K562 (cell line): ENCODE results near the gene RAD23B. TPM values are rescaled to one million over a fixed set of nuclear protein-coding genes. Genes with fewer than 3 reads are reported as not detected.

ENCODE experiments used
- ATAC-seq: fragments of 200-7000 bp; cut with Tn5 transposase; 3 replicates; pipeline ENCODE4 v1.9.1; 2020; ENCODE audit warnings: moderate library complexity
- BruUV-seq: library from RNA; stranded (reverse); fragments of 400-500 nt; replicated peaks from 2 replicates; lab custom pipeline; 2021; lab: Mats Ljungman, UMichigan
- CTCF ChIA-PET: fragments of 300-600 bp; formaldehyde crosslinking; extraction: SDS; loops from one replicate; lab custom pipeline; 2021; ENCODE audit warnings: low intra/inter-chr PET ratio; lab: Yijun Ruan, JAX
- POLR2A ChIA-PET: fragments of 300-600, 350-650 bp; sonication (Branson Sonifier 250); formaldehyde crosslinking; extraction: SDS; loops from one replicate; lab custom pipeline; 2021; ENCODE audit warnings: antibody characterized with exemption, inconsistent platforms; lab: Yijun Ruan, JAX
- DNase-seq, 4 experiments: peaks; one replicate each; pipeline versions ENCODE4 v3.0.0 to v3.0.0-alpha.2; 2011 to 2018; ENCODE audit warnings: low spot score in 3 of 4, mixed read lengths in 3 of 4; ENCODE audit errors: extremely low read depth in 1 of 4
- FAIRE-seq: peaks from 2 replicates; lab custom pipeline; 2011; peaks lifted over from hg19 to GRCh38; lab: Jason Lieb, UNC
- H2AFZ ChIP-seq: 2 replicates; pipeline ENCODE4 v1.6.0; 2011; ENCODE audit warnings: low read depth, low read length, control low read depth, inconsistent platforms
- H3K27ac ChIP-seq: fragments of 200-600 bp; 3 replicates; pipeline ENCODE4 v1.8.0; 2011; ENCODE audit warnings: low read depth, mild to moderate bottlenecking, control low read depth, inconsistent platforms, low read length, moderate library complexity, mixed read lengths; ENCODE audit errors: extremely low read depth
- H3K27me3 ChIP-seq, 2 experiments: fragments of 300-600 bp in 1 of 2; 2 replicates in 1 of 2; 3 replicates in 1 of 2; pipeline versions ENCODE4 v1.6.0 to v1.8.0; 2011; ENCODE audit warnings: inconsistent platforms in 2 of 2, low read length in 2 of 2, mild to moderate bottlenecking in 1 of 2, mixed read lengths in 1 of 2, moderate library complexity in 1 of 2; ENCODE audit not compliant: control insufficient read depth in 2 of 2, insufficient read depth in 2 of 2
- H3K36me3 ChIP-seq: fragments of 300-600 bp; 3 replicates; pipeline ENCODE4 v1.8.0; 2011; ENCODE audit warnings: mild to moderate bottlenecking, low read length, inconsistent platforms; ENCODE audit not compliant: control insufficient read depth, insufficient read depth
- H3K4me1 ChIP-seq, 2 experiments: fragments of 200-600 bp in 1 of 2; replicated peaks in 1 of 2; 2 replicates in 1 of 2; 3 replicates in 1 of 2; pipeline versions ENCODE4 v1.5.1 to v1.8.0; 2011; ENCODE audit warnings: inconsistent platforms in 2 of 2, low read length in 2 of 2, mild to moderate bottlenecking in 1 of 2, mixed read lengths in 1 of 2, moderate library complexity in 1 of 2; ENCODE audit not compliant: control insufficient read depth in 2 of 2, insufficient read depth in 2 of 2
- H3K4me2 ChIP-seq: 2 replicates; pipeline ENCODE4 v1.6.1; 2011; ENCODE audit warnings: low read length, control low read depth, inconsistent platforms, mixed read lengths; ENCODE audit not compliant: insufficient read depth
- H3K4me3 ChIP-seq: fragments of 200-600 bp; sonication (generic), shearing (Covaris generic); 2 replicates; pipeline ENCODE4 v1.5.1; 2016; ENCODE audit warnings: control low read depth, inconsistent platforms
- H3K79me2 ChIP-seq: fragments of 200-600 bp; 3 replicates; pipeline ENCODE4 v1.8.0; 2011; ENCODE audit warnings: low read length, inconsistent platforms; ENCODE audit not compliant: control insufficient read depth, insufficient read depth
- H3K9ac ChIP-seq, 2 experiments: 2 replicates each; pipeline versions ENCODE4 v1.6.0 to v1.6.1; 2011; ENCODE audit warnings: low read depth in 2 of 2, low read length in 2 of 2, control low read depth in 1 of 2, inconsistent platforms in 1 of 2, mild to moderate bottlenecking in 1 of 2, mixed read lengths in 1 of 2; ENCODE audit not compliant: insufficient read depth in 1 of 2
- H3K9me1 ChIP-seq: one replicate; pipeline ENCODE4 v1.6.0; 2011; ENCODE audit warnings: inconsistent platforms, mild to moderate bottlenecking, low read length, moderate library complexity; ENCODE audit not compliant: control insufficient read depth, insufficient read depth
- H3K9me3 ChIP-seq: replicated peaks from 2 replicates; pipeline ENCODE4 v1.5.1; 2011; ENCODE audit warnings: low read depth, low read length, inconsistent platforms; ENCODE audit not compliant: control insufficient read depth, insufficient read depth
- H4K20me1 ChIP-seq: replicated peaks from 2 replicates; pipeline ENCODE4 v1.6.1; 2011; ENCODE audit warnings: low read length, inconsistent platforms, mixed read lengths; ENCODE audit not compliant: control insufficient read depth, insufficient read depth
- BCL6 ChIP-seq: fragments of 250-450 bp; sonication (Bioruptor Pico); IDR thresholded peaks from 2 replicates; pipeline ENCODE4 v1.4.0; 2020
- C11orf30 ChIP-seq: fragments of 450-650 bp; IDR thresholded peaks from 2 replicates; pipeline ENCODE4 v1.6.1; 2016; ENCODE audit warnings: low read depth, mild to moderate bottlenecking
- CEBPZ ChIP-seq: fragments of 150-350 bp; IDR thresholded peaks from 2 replicates; pipeline ENCODE4 v1.6.1; 2014; ENCODE audit warnings: low read depth, mild to moderate bottlenecking, low read length, borderline replicate concordance
- DLX4 ChIP-seq: fragments of 250-450 bp; sonication (Bioruptor Pico); IDR thresholded peaks from 2 replicates; pipeline ENCODE4 v1.6.1; 2021; ENCODE audit warnings: mild to moderate bottlenecking
- HCFC1 ChIP-seq: IDR thresholded peaks from 2 replicates; pipeline ENCODE4 v1.6.1; 2012; ENCODE audit warnings: low read depth, low read length, improper control_type of control experiment
- MECOM ChIP-seq: fragments of 250-450 bp; sonication (Bioruptor Pico); IDR thresholded peaks from 2 replicates; pipeline ENCODE4 v1.8.0; 2022; ENCODE audit warnings: inconsistent platforms
- MED1 ChIP-seq: sonication (generic); formaldehyde crosslinking; IDR thresholded peaks from 2 replicates; pipeline ENCODE4 v1.8.1; 2023; ENCODE audit warnings: missing genetic modification reagents, borderline replicate concordance
- NEUROD1 ChIP-seq: fragments of 150-350 bp; IDR thresholded peaks from 2 replicates; pipeline ENCODE4 v1.6.1; 2014; ENCODE audit warnings: borderline replicate concordance, low read length, low read depth; ENCODE audit not compliant: partially characterized antibody
- PHF8 ChIP-seq: fragments of 200-600 bp; sonication (generic); IDR thresholded peaks from 2 replicates; pipeline ENCODE4 v1.6.1; 2012; ENCODE audit warnings: mixed run types, mild to moderate bottlenecking, inconsistent platforms, low read length, moderate library complexity, borderline replicate concordance
- RBBP5 ChIP-seq: fragments of 200-600 bp; sonication (generic); IDR thresholded peaks from 2 replicates; pipeline ENCODE4 v1.6.1; 2012; ENCODE audit warnings: borderline replicate concordance, mild to moderate bottlenecking, low read length, control low read depth, inconsistent platforms; ENCODE audit not compliant: insufficient read depth, poor library complexity, severe bottlenecking
- TAL1 ChIP-seq: fragments of 450-650 bp; IDR thresholded peaks from 2 replicates; pipeline ENCODE4 v1.6.1; 2016; ENCODE audit warnings: mild to moderate bottlenecking
- YY1 ChIP-seq, 3 experiments: IDR thresholded peaks; 2 replicates each; pipeline ENCODE4 v1.6.1; 2011; ENCODE audit warnings: low read length in 2 of 3, mild to moderate bottlenecking in 2 of 3, moderate library complexity in 2 of 3, borderline replicate concordance in 1 of 3, control low read depth in 1 of 3, low read depth in 1 of 3; ENCODE audit not compliant: insufficient read depth in 3 of 3, insufficient replicate concordance in 2 of 3, control insufficient read depth in 1 of 3, insufficient read length in 1 of 3; ENCODE audit errors: extremely low read depth in 1 of 3
- WGBS: fragments of 100-300 bp; shearing (Covaris generic); methylation state at CpG from one replicate; pipeline ENCODE4 v1.1.6; 2016; ENCODE audit warnings: low coverage, mixed read lengths; ENCODE audit not compliant: insufficient coverage; ENCODE audit errors: missing lambda C conversion rate; 5-methylcytosine and 5-hydroxymethylcytosine counted together
- in situ Hi-C: fragments of 300-500 bp; cut with MboI; formaldehyde crosslinking; loops from 4 replicates; pipeline ENCODE4 v1.15.0; 2018; ENCODE audit warnings: inconsistent platforms, mixed read lengths
- intact Hi-C: fragments of 100-400 bp; cut with micrococcal nuclease; formaldehyde crosslinking; loops from 2 replicates; pipeline ENCODE4 v1.14.2; 2022
- polyA plus RNA-seq, 8 experiments: library from polyadenylated mRNA; depleted of rRNA in 4 of 8; stranded (reverse) in 5 of 8; unstranded in 3 of 8; fragments of >200 nt; fragmentation: Nextera tagmentation in 2 of 8; fragmentation: Illumina TruSeq in 1 of 8; extraction: Ambion mirVana in 2 of 8; extraction: Trizol in 1 of 8; gene quantifications; 2 replicates each; pipeline versions ENCODE4 v1.2.1 to v1.2.3, GENCODE V29; 2011 to 2014; ENCODE audit warnings: inconsistent platforms in 1 of 8, missing spikeins in 1 of 8
- total RNA-seq, 7 experiments: library from RNA; depleted of rRNA in 6 of 7; stranded (reverse); fragments of >200 nt in 6 of 7; fragmentation: Illumina TruSeq in 2 of 7; extraction: Trizol in 2 of 7; gene quantifications; 2 replicates each; pipeline versions ENCODE4 v1.2.1 to v1.2.3, GENCODE V29; 2011 to 2021; ENCODE audit warnings: low replicate concordance in 1 of 7

RAD23B gene
- total and polyA plus RNA-seq, 9 of the 15 experiments (the other 6 are each of a cell fraction or from before 2014, with no cell fraction given), result 14.5 to 184 (median 114) TPM

GRCh38 chr9:107360098-107360497 is 77.0 kb downstream of the RAD23B start:
- Histone ChIP-seq H3K9ac (no peak overlapping the region), H3K27ac (no peak overlapping the region), H4K20me1 (peaks cover 4% of the 10 kb centered on the region; the same call in 1 of the 2 replicates), H3K27me3 (peaks cover 19 to 47% of the 10 kb centered on the region in 2 experiments), H3K9me3 (no peaks in the 10 kb centered on the region), H2AFZ (no peak overlapping the region), H3K4me1 (no peaks in the 10 kb centered on the region), H3K79me2 (no peaks in the 10 kb centered on the region), H3K9me1 (no peaks in the 10 kb centered on the region), H3K36me3 (no peaks in the 10 kb centered on the region), H3K4me2 (no peak overlapping the region), H3K4me3 (no peak overlapping the region)
- no TSS peak for BruUV-seq
- no peak for DNase-seq
- in situ Hi-C loops, result no loop called here
- TF ChIP-seq C11orf30 (no peak), MED1 (CRISPR knock-in tag) (no peak)
- ChIA-PET CTCF (no interaction called here), POLR2A (no interaction called here)
- intact Hi-C loops, result no loop called here
- no peak for FAIRE-seq
- no peak for ATAC-seq
- WGBS, result 0% methylated on average over 7 of the region's 7 CpGs

GRCh38 chr9:107361816-107362215 is 78.7 kb downstream of the RAD23B start:
- no peaks in the 10 kb centered on the region for H3K9me1 ChIP-seq
- ChIA-PET POLR2A (no interaction called here), CTCF (no interaction called here)
- FAIRE-seq (no peak), ATAC-seq (no peak), DNase-seq (no peak)
- no peaks in the 10 kb centered on the region for H3K9me3 ChIP-seq
- peaks cover 4% of the 10 kb centered on the region; the same call in 1 of the 2 replicates for H4K20me1 ChIP-seq
- 0% methylated on average over 4 of the region's 4 CpGs for WGBS
- H3K36me3 ChIP-seq, result no peaks in the 10 kb centered on the region
- H3K79me2 ChIP-seq, result no peaks in the 10 kb centered on the region
- no peak overlapping the region for H3K9ac ChIP-seq
- H2AFZ ChIP-seq, result no peak overlapping the region
- no peak overlapping the region for H3K4me2 ChIP-seq
- no TSS peak for BruUV-seq
- no peaks in the 10 kb centered on the region for H3K4me1 ChIP-seq
- H3K27me3 ChIP-seq, result peaks cover 19 to 51% of the 10 kb centered on the region in 2 experiments
- H3K27ac ChIP-seq, result no peak overlapping the region
- in situ Hi-C loops (no loop called here), intact Hi-C loops (no loop called here)
- H3K4me3 ChIP-seq, result no peak overlapping the region
- TF ChIP-seq DLX4 (CRISPR knock-in tag) (no peak), MECOM (no peak), BCL6 (no peak), CEBPZ (no peak), RBBP5 (no peak), PHF8 (no peak), HCFC1 (no peak), TAL1 (no peak), NEUROD1 (no peak), YY1 (IDR thresholded peaks at IDR 0.05; ENCODE audit: borderline replicate concordance in 1 of 3, control insufficient read depth in 1 of 3, extremely low read depth in 1 of 3, insufficient read depth in 3 of 3, insufficient read length in 1 of 3, insufficient replicate concordance in 2 of 3, low read depth in 1 of 3, low read length in 2 of 3) (no peak)
